ENCODE results near the gene CCDC90B. TPM values are rescaled to one million over a fixed set of nuclear protein-coding genes. Genes with fewer than 3 reads are reported as not detected.

Gene CCDC90B, protein sequence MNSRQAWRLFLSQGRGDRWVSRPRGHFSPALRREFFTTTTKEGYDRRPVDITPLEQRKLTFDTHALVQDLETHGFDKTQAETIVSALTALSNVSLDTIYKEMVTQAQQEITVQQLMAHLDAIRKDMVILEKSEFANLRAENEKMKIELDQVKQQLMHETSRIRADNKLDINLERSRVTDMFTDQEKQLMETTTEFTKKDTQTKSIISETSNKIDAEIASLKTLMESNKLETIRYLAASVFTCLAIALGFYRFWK
- total RNA-seq: 35.9 and 36.9 TPM in 2 replicates

DNA sequence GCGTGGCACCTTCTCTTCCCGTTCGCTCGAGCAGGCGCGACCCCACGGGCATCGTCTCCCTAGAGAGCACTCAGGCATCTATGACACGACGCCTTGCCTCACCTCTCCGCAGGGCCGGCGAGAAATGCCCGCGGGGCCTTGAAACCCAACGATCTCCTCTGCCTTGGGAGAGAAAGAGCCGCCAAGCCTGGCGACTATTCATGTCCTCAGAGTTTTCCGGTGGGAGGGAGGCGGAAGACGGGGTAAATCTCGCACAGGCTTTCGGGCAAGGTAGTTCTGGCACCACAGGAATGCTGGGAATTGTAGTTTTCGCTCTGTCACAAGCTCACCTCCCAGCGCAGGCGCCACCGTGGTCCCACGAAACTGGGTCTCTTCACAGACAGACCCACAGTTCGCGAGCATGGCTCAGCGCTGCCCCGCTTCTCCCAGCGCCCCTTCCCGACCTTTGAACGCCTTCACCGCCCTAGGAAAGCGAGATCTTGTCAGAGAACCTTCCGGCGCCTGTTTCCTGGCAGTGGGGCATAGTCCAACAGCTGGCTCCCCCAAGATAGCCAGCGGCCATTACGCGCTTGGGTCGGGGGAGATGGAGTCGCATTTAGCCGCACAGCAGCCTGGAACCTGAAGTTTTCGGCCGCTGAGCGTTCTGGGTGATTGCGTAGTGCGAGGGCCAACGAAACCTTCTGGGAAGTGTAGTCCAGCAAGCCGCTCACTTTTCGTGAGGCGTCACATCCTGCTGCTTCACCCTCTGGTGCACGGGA lies at the start of gene CCDC90B:
Gene CCDC90B (minus strand): TSS at position 597 of the 758 bp plus-strand sequence. CDS start 395 bp downstream, at position 202.

Other genes with a start within 250 kb of the CCDC90B start
- gene RAB30, start 214.5 kb downstream of the CCDC90B start, total RNA-seq: 6.5 and 14.1 TPM in 2 replicates
- 26.9 and 38.7 TPM in 2 replicates for gene PCF11, start 129.2 kb downstream of the CCDC90B start, total RNA-seq
- gene ANKRD42, start 92.7 kb downstream of the CCDC90B start, total RNA-seq: 12.7 and 15.1 TPM in 2 replicates

All from cardiac ventricle fibroblast (primary cell).